Measurements from ENCODE around the gene SLC25A25. TPM values are rescaled to one million over a fixed set of nuclear protein-coding genes. Genes with fewer than 3 reads are reported as not detected.
"Not testable (repeated sequence)": the region's sequence is repeated elsewhere in the genome, so short reads cannot be mapped to it uniquely, and the experiment has no call there.

Gene SLC25A25
- total RNA-seq, 6 experiments from 2014 or later, result 21.2 to 81.5 (median 53.3) TPM

GRCh38 chr9:128132139-128132538 is 64.1 kb downstream of the SLC25A25 start:
- H3K27ac ChIP-seq; intact Hi-C loops (cut with DNase I); H3K27me3 ChIP-seq; H3K4me3 ChIP-seq; H3K9me3 ChIP-seq; ATAC-seq; H3K36me3 ChIP-seq; H3K4me1 ChIP-seq: not testable (repeated sequence)
- WGBS (ENCODE audit: insufficient coverage, low coverage, low lambda C conversion rate, missing lambda C conversion rate), result 50% methylated on average over 4 of the region's 8 CpGs
- DNase-seq, result peak; percentile 24 to 43 (median 38)

DNA sequence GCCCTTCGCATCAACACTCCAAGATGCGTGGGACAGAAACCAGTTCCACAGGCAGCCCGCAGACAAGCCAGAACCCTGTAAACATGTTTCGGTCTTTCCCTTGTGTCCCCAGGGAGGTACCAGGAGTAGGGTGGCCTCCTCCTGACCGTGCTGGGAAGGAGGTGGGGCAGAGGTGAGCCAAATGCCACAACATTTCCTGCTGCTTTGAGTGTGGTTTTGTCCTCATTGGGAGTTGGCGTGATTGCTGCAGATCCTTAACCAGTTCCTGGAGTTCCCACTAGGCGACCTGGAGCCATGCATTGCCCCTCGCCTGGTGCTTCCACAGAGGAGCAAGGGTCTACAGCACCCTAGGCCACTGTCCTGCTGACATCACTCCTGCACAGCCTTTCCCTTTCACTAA is 67.5 kb downstream of the SLC25A25 start:
- ATAC-seq; H3K27me3 ChIP-seq; H3K4me3 ChIP-seq; H3K9me3 ChIP-seq; H3K36me3 ChIP-seq; intact Hi-C loops (cut with DNase I); H3K27ac ChIP-seq; H3K4me1 ChIP-seq: not testable (repeated sequence)
- WGBS (ENCODE audit: insufficient coverage, low coverage, low lambda C conversion rate, missing lambda C conversion rate), result 86% methylated on average over 2 of the region's 8 CpGs
- DNase-seq, result peak in 2 of 3 donors; percentile 3 to 26

GRCh38 chr9:128136816-128137793 is 69.1 kb downstream of the SLC25A25 start:
- 83% methylated on average over 11 of the region's 18 CpGs for WGBS (ENCODE audit: insufficient coverage, low coverage, low lambda C conversion rate, missing lambda C conversion rate)
- no peaks in the 10 kb centered on the region for H3K4me1 ChIP-seq
- peak in 3 of 4 donors; percentile 7 to 10 (median 10) for ATAC-seq
- H3K4me3 ChIP-seq, result no peak overlapping the region
- no peaks in the 10 kb centered on the region for H3K36me3 ChIP-seq
- intact Hi-C loops (cut with DNase I), result no loop called here
- TF ChIP-seq POLR2A (IDR thresholded peaks at IDR 0.05), result no peak
- TF ChIP-seq, protein P1, sequence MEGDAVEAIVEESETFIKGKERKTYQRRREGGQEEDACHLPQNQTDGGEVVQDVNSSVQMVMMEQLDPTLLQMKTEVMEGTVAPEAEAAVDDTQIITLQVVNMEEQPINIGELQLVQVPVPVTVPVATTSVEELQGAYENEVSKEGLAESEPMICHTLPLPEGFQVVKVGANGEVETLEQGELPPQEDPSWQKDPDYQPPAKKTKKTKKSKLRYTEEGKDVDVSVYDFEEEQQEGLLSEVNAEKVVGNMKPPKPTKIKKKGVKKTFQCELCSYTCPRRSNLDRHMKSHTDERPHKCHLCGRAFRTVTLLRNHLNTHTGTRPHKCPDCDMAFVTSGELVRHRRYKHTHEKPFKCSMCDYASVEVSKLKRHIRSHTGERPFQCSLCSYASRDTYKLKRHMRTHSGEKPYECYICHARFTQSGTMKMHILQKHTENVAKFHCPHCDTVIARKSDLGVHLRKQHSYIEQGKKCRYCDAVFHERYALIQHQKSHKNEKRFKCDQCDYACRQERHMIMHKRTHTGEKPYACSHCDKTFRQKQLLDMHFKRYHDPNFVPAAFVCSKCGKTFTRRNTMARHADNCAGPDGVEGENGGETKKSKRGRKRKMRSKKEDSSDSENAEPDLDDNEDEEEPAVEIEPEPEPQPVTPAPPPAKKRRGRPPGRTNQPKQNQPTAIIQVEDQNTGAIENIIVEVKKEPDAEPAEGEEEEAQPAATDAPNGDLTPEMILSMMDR (IDR thresholded peaks at IDR 0.05), result no peak
- H3K27me3 ChIP-seq, result no peaks in the 10 kb centered on the region
- H3K9me3 ChIP-seq, result no peaks in the 10 kb centered on the region
- H3K27ac ChIP-seq, result no peak overlapping the region
- peak; percentile 8 to 42 (median 40) for DNase-seq

DNA sequence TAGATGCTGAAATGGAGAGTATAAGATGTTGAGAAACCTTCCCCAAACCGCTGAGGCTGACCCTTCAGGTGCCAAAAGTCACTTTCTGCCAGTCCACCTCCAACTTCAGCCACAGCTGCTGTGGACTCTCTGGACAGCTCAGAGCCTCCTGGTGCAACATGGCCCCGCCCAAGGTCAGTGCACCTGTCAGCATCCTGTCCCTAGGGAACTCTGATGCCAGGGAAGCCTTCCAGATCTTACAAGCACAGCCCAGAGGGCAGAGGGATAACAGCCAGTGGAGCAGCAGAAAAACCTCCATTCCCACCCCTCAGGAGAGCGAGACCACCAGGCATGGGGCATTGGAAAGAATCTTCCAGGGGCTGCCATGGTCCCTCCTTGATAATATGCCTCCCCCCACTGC is 70.0 kb downstream of the SLC25A25 start:
- peak; percentile 20 to 74 (median 56) for ATAC-seq
- Histone ChIP-seq H3K4me1 (no peaks in the 10 kb centered on the region), H3K9me3 (no peaks in the 10 kb centered on the region), H3K4me3 (no peak overlapping the region), H3K27me3 (no peaks in the 10 kb centered on the region), H3K27ac (no peak overlapping the region), H3K36me3 (no peaks in the 10 kb centered on the region)
- intact Hi-C loops (cut with DNase I), result no loop called here
- DNase-seq, result peak; percentile 24 to 52 (median 42)
- TF ChIP-seq, protein P1 (IDR thresholded peaks at IDR 0.05), result no peak
- no peak for TF ChIP-seq POLR2A (IDR thresholded peaks at IDR 0.05)
- no CpG with 5 or more reads among the region's 3 CpGs for WGBS (ENCODE audit: insufficient coverage, low coverage, low lambda C conversion rate, missing lambda C conversion rate)

- TF ChIP-seq, protein P1 (IDR thresholded peaks at IDR 0.05), result no peak
- TF ChIP-seq POLR2A (IDR thresholded peaks at IDR 0.05), result no peak
- Histone ChIP-seq H3K4me1 (no peaks in the 10 kb centered on the region), H3K27ac (no peak overlapping the region), H3K4me3 (no peak overlapping the region), H3K36me3 (no peaks in the 10 kb centered on the region), H3K27me3 (no peaks in the 10 kb centered on the region), H3K9me3 (no peaks in the 10 kb centered on the region)
- DNase-seq (peak; percentile 4 to 21 (median 19)), ATAC-seq (no peak)
- WGBS (ENCODE audit: insufficient coverage, low coverage, low lambda C conversion rate, missing lambda C conversion rate), result 90% methylated on average over 2 of the region's 16 CpGs
- intact Hi-C loops (cut with DNase I), result no loop called here
Observed at GRCh38 chr9:128139621-128140020, 71.6 kb downstream of the SLC25A25 start.

All from right lobe of liver (tissue), 6 donors.